ENCODE data around the gene C1orf105.

DNA sequence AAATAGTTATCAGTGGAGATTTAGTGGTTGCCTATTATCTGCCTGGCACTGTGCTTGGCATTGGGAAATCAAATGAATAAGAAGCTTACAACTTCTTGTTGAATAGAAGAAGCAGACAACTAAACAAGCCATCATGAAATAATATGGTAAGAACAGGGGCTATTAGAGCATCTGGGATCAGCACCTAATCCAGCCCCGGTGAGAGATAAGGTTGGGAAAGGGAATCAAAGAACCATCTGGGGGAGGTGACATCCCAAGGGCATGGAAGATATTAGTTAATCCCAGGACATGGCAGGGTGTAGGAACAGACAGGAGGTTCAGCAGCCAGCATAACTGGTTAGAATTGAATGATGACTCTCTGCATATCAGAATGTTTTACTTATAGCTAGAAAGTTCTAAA is 76.2 kb downstream of the C1orf105 start:
- TF ChIP-seq, protein P1, sequence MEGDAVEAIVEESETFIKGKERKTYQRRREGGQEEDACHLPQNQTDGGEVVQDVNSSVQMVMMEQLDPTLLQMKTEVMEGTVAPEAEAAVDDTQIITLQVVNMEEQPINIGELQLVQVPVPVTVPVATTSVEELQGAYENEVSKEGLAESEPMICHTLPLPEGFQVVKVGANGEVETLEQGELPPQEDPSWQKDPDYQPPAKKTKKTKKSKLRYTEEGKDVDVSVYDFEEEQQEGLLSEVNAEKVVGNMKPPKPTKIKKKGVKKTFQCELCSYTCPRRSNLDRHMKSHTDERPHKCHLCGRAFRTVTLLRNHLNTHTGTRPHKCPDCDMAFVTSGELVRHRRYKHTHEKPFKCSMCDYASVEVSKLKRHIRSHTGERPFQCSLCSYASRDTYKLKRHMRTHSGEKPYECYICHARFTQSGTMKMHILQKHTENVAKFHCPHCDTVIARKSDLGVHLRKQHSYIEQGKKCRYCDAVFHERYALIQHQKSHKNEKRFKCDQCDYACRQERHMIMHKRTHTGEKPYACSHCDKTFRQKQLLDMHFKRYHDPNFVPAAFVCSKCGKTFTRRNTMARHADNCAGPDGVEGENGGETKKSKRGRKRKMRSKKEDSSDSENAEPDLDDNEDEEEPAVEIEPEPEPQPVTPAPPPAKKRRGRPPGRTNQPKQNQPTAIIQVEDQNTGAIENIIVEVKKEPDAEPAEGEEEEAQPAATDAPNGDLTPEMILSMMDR (tag by site-specific recombination; IDR thresholded peaks at IDR 0.05), result no peak
- TF ChIP-seq ZEB2 (tag by site-specific recombination; IDR thresholded peaks at IDR 0.05), result no peak
- TF ChIP-seq, protein P2, sequence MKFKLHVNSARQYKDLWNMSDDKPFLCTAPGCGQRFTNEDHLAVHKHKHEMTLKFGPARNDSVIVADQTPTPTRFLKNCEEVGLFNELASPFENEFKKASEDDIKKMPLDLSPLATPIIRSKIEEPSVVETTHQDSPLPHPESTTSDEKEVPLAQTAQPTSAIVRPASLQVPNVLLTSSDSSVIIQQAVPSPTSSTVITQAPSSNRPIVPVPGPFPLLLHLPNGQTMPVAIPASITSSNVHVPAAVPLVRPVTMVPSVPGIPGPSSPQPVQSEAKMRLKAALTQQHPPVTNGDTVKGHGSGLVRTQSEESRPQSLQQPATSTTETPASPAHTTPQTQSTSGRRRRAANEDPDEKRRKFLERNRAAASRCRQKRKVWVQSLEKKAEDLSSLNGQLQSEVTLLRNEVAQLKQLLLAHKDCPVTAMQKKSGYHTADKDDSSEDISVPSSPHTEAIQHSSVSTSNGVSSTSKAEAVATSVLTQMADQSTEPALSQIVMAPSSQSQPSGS (tag by site-specific recombination; IDR thresholded peaks at IDR 0.05; ENCODE audit: low read depth), result no peak
- TF ChIP-seq, protein P3, sequence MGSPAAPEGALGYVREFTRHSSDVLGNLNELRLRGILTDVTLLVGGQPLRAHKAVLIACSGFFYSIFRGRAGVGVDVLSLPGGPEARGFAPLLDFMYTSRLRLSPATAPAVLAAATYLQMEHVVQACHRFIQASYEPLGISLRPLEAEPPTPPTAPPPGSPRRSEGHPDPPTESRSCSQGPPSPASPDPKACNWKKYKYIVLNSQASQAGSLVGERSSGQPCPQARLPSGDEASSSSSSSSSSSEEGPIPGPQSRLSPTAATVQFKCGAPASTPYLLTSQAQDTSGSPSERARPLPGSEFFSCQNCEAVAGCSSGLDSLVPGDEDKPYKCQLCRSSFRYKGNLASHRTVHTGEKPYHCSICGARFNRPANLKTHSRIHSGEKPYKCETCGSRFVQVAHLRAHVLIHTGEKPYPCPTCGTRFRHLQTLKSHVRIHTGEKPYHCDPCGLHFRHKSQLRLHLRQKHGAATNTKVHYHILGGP (tag by site-specific recombination; IDR thresholded peaks at IDR 0.05), result no peak
- TF ChIP-seq, protein P4, sequence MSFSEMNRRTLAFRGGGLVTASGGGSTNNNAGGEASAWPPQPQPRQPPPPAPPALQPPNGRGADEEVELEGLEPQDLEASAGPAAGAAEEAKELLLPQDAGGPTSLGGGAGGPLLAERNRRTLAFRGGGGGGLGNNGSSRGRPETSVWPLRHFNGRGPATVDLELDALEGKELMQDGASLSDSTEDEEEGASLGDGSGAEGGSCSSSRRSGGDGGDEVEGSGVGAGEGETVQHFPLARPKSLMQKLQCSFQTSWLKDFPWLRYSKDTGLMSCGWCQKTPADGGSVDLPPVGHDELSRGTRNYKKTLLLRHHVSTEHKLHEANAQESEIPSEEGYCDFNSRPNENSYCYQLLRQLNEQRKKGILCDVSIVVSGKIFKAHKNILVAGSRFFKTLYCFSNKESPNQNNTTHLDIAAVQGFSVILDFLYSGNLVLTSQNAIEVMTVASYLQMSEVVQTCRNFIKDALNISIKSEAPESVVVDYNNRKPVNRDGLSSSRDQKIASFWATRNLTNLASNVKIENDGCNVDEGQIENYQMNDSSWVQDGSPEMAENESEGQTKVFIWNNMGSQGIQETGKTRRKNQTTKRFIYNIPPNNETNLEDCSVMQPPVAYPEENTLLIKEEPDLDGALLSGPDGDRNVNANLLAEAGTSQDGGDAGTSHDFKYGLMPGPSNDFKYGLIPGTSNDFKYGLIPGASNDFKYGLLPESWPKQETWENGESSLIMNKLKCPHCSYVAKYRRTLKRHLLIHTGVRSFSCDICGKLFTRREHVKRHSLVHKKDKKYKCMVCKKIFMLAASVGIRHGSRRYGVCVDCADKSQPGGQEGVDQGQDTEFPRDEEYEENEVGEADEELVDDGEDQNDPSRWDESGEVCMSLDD (tag by site-specific recombination; IDR thresholded peaks at IDR 0.05), result no peak
- no peak for TF ChIP-seq ZNF354C (tag by site-specific recombination; IDR thresholded peaks at IDR 0.05; ENCODE audit: borderline replicate concordance, low read depth)
- TF ChIP-seq GLI4 (tag by site-specific recombination; IDR thresholded peaks at IDR 0.05), result no peak
- TF ChIP-seq, protein P5, sequence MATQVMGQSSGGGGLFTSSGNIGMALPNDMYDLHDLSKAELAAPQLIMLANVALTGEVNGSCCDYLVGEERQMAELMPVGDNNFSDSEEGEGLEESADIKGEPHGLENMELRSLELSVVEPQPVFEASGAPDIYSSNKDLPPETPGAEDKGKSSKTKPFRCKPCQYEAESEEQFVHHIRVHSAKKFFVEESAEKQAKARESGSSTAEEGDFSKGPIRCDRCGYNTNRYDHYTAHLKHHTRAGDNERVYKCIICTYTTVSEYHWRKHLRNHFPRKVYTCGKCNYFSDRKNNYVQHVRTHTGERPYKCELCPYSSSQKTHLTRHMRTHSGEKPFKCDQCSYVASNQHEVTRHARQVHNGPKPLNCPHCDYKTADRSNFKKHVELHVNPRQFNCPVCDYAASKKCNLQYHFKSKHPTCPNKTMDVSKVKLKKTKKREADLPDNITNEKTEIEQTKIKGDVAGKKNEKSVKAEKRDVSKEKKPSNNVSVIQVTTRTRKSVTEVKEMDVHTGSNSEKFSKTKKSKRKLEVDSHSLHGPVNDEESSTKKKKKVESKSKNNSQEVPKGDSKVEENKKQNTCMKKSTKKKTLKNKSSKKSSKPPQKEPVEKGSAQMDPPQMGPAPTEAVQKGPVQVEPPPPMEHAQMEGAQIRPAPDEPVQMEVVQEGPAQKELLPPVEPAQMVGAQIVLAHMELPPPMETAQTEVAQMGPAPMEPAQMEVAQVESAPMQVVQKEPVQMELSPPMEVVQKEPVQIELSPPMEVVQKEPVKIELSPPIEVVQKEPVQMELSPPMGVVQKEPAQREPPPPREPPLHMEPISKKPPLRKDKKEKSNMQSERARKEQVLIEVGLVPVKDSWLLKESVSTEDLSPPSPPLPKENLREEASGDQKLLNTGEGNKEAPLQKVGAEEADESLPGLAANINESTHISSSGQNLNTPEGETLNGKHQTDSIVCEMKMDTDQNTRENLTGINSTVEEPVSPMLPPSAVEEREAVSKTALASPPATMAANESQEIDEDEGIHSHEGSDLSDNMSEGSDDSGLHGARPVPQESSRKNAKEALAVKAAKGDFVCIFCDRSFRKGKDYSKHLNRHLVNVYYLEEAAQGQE (tag by site-specific recombination; IDR thresholded peaks at IDR 0.05), result no peak

All from HEK293 (cell line).